Ovary (tissue), 3 donors: ENCODE results near the gene GRK5.

Source experiments
- CTCF ChIP-seq, 3 donors: fragments of 450-650 bp in 2 of 3; fragments of 200-600 bp in 1 of 3; IDR thresholded peaks; one replicate each; pipeline versions ENCODE4 v1.5.1 to v1.8.0; 2016 to 2022; ENCODE audit warnings: antibody characterized with exemption in 3 of 3, mild to moderate bottlenecking in 1 of 3
- EP300 ChIP-seq: sonication (generic); formaldehyde crosslinking; IDR thresholded peaks from one replicate; pipeline ENCODE4 v1.6.1; 2017; ENCODE audit warnings: antibody characterized with exemption
- donor health status: DM: no; HTN: no; CAD: no.

- TF ChIP-seq CTCF (IDR thresholded peaks at IDR 0.05) (no peak), EP300 (no peak)
Observed at GRCh38 chr10:119292968-119293760, 85.8 kb downstream of the GRK5 start.
